Bone marrow (tissue), 2 donors: ENCODE data around the gene CELF2.
A peak's percentile ranks its signal among the peaks of the same experiment; 100 is the strongest.
"Not testable (repeated sequence)": the region's sequence is repeated elsewhere in the genome, so short reads cannot be mapped to it uniquely, and the experiment has no call there.

Source experiments
- DNase-seq, 2 donors: peaks; one replicate each; lab custom pipeline; 2025; lab: John Stamatoyannopoulos, UW

The CELF2 gene

GRCh38 chr10:11017570-11018431, at the start of gene CELF2:
Gene CELF2, plus strand, starts transcription at chr10:11017872. Its CDS starts 218 bp downstream, at chr10:11018090.
- peak in 1 of 2 donors; percentile 10 for DNase-seq

GRCh38 chr10:10968257-10968588, 49.4 kb upstream of the CELF2 start:
- no peak for DNase-seq

GRCh38 chr10:10973310-10973709, 44.4 kb upstream of the CELF2 start:
- DNase-seq: no peak

- no peak for DNase-seq
Observed at GRCh38 chr10:10975647-10976046, 42.0 kb upstream of the CELF2 start.

GRCh38 chr10:10976652-10977051, 41.0 kb upstream of the CELF2 start:
- DNase-seq: no peak

- DNase-seq: no peak
Observed at GRCh38 chr10:10977226-10977956, 40.3 kb upstream of the CELF2 start.

- DNase-seq: no peak
Observed at GRCh38 chr10:10977978-10978377, 39.7 kb upstream of the CELF2 start.

GRCh38 chr10:10985361-10985760, 32.3 kb upstream of the CELF2 start:
- no peak for DNase-seq

GRCh38 chr10:10986606-10987005, 31.1 kb upstream of the CELF2 start:
- DNase-seq: no peak

- no peak for DNase-seq
Observed at GRCh38 chr10:10987111-10987510, 30.6 kb upstream of the CELF2 start.

GRCh38 chr10:10989669-10990068, 28.0 kb upstream of the CELF2 start:
- DNase-seq: no peak

- no peak for DNase-seq
Observed at GRCh38 chr10:10991144-10991543, 26.5 kb upstream of the CELF2 start.

GRCh38 chr10:10992072-10992471, 25.6 kb upstream of the CELF2 start:
- DNase-seq: no peak

- DNase-seq: no peak
Observed at GRCh38 chr10:10992961-10993714, 24.5 kb upstream of the CELF2 start.

- DNase-seq: no peak
Observed at GRCh38 chr10:10993785-10994184, 23.9 kb upstream of the CELF2 start.

- no peak for DNase-seq
Observed at GRCh38 chr10:10994360-10994759, 23.3 kb upstream of the CELF2 start.

- no peak for DNase-seq
Observed at GRCh38 chr10:10995120-10995519, 22.6 kb upstream of the CELF2 start.

GRCh38 chr10:10996966-10997620, 20.6 kb upstream of the CELF2 start:
- no peak for DNase-seq

- DNase-seq: not testable (repeated sequence)
Observed at GRCh38 chr10:10999501-10999900, 18.2 kb upstream of the CELF2 start.

- no peak for DNase-seq
Observed at GRCh38 chr10:11002485-11002884, 15.2 kb upstream of the CELF2 start.

- DNase-seq: no peak
Observed at GRCh38 chr10:11002916-11003315, 14.8 kb upstream of the CELF2 start.

GRCh38 chr10:11003679-11004078, 14.0 kb upstream of the CELF2 start:
- no peak for DNase-seq
